Body of pancreas (tissue), 4 donors: ENCODE data around the gene GALNT12. TPM values are rescaled to one million over a fixed set of nuclear protein-coding genes. Genes with fewer than 3 reads are reported as not detected.

ENCODE experiments used
- ATAC-seq: fragments of 150-250 bp; one replicate; pipeline ENCODE4 v1.9.1; 2016
- DNase-seq, 4 donors: peaks; one replicate each; pipeline ENCODE4 v3.0.0-alpha.2; 2019
- H3K27ac ChIP-seq, 4 donors: fragments of 200-600 bp; sonication (generic); 1 replicate in 3 of 4; 2 replicates in 1 of 4; pipeline versions ENCODE4 v1.5.1 to v1.6.1; 2016 to 2019; ENCODE audit warnings: mild to moderate bottlenecking in 1 of 4, mixed read lengths in 1 of 4, moderate library complexity in 1 of 4
- H3K27me3 ChIP-seq, 2 donors: fragments of 200-600 bp; sonication (generic); one replicate each; pipeline ENCODE4 v1.6.0; 2016; ENCODE audit warnings: mild to moderate bottlenecking in 1 of 2
- H3K36me3 ChIP-seq, 2 donors: fragments of 200-600 bp; sonication (generic); replicated peaks in 1 of 2; 2 replicates each; pipeline ENCODE4 v1.5.1; 2016; ENCODE audit warnings: low read depth in 2 of 2; ENCODE audit not compliant: insufficient read depth in 1 of 2
- H3K4me1 ChIP-seq: fragments of 200-600 bp; sonication (generic); one replicate; pipeline ENCODE4 v1.6.0; 2016
- H3K4me3 ChIP-seq, 2 donors: fragments of 200-600 bp; sonication (generic); 1 replicate in 1 of 2; 2 replicates in 1 of 2; pipeline ENCODE4 v1.5.1; 2016 to 2019
- H3K9me3 ChIP-seq, 3 donors: fragments of 200-600 bp; sonication (generic); 1 replicate in 2 of 3; 2 replicates in 1 of 3; pipeline ENCODE4 v1.5.1; 2016
- POLR2A ChIP-seq, 3 donors: fragments of 450-650 bp; IDR thresholded peaks; one replicate each; pipeline ENCODE4 v1.6.1; 2016; ENCODE audit warnings: antibody characterized with exemption in 3 of 3, mild to moderate bottlenecking in 2 of 3
- WGBS, 2 donors: methylation state at CpG; one replicate each; pipeline ENCODE4 v1.1.5; 2017; 5-methylcytosine and 5-hydroxymethylcytosine counted together
- intact Hi-C: fragments of 100-400 bp; cut with DNase I; formaldehyde crosslinking; loops from one replicate; pipeline ENCODE4 v1.15.1; 2023
- total RNA-seq, 2 donors: library from RNA; depleted of rRNA; stranded (reverse); fragments of >200 nt; gene quantifications; one replicate each; pipeline ENCODE4 v1.1.0, GENCODE V29; 2016
- TF ChIP-seq, protein P1 (sequence below), 7 experiments: fragments of 450-650 bp in 4 of 7; fragments of 200-600 bp in 3 of 7; sonication (generic) in 3 of 7; IDR thresholded peaks; one replicate each; pipeline ENCODE4 v1.5.1; 2016 to 2019; ENCODE audit warnings: antibody characterized with exemption in 7 of 7

GALNT12 gene
- total RNA-seq, 2 donors from 2014 or later = 13.0 to 53.1 TPM

DNA sequence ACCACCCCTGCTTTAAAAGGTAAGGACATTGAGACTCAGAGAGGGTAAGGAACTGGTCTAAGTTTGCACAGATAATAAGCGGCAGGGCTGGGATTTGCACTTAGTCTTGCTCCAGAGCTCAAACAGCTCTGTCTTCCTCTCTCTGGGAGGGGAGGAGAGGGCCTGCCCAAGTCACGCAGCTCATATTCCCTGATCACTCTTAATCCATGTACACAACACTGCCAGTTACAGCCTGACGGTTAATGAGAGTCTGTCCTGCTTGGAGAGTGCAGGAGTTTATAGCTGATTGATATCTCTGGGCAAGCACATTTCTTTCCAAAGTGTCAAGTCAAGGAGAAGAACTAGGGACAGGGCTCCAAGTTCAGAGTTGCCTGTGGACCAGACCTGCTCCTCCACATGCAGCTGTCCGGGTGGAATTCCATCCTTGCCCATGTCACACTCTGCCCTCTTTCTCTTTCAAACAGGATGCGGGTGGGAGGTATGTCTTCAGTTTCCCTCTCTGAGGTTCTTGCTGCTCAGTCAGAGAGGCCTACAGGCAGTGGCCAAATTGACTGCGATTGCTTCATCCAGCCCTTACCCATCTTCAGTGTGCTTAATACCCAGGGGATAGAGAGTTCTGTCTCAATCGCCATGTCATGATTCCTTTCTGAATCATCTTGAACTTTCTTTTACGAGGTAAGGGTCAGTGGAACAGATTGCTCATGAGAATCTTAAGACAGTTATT, 54.5 kb downstream of the GALNT12 start:
- DNase-seq (peak in 3 of 4 donors; percentile 24 to 46 (median 30)), ATAC-seq (peak; percentile 50)
- 63 to 79% methylated on average over 8 of the region's 8 CpGs for WGBS, 2 donors
- no peaks in the 10 kb centered on the region for H3K36me3 ChIP-seq
- H3K4me3 ChIP-seq = no peak overlapping the region
- H3K9me3 ChIP-seq = no peaks in the 10 kb centered on the region
- intact Hi-C loops = loop anchor here (5.0 kb wide), 1 partner anchor 135 kb away; no protein-coding TSS in a partner anchor
- H3K4me1 ChIP-seq = peaks cover 29% of the 10 kb centered on the region
- TF ChIP-seq POLR2A (IDR thresholded peaks at IDR 0.05) = no peak
- TF ChIP-seq, protein P1, sequence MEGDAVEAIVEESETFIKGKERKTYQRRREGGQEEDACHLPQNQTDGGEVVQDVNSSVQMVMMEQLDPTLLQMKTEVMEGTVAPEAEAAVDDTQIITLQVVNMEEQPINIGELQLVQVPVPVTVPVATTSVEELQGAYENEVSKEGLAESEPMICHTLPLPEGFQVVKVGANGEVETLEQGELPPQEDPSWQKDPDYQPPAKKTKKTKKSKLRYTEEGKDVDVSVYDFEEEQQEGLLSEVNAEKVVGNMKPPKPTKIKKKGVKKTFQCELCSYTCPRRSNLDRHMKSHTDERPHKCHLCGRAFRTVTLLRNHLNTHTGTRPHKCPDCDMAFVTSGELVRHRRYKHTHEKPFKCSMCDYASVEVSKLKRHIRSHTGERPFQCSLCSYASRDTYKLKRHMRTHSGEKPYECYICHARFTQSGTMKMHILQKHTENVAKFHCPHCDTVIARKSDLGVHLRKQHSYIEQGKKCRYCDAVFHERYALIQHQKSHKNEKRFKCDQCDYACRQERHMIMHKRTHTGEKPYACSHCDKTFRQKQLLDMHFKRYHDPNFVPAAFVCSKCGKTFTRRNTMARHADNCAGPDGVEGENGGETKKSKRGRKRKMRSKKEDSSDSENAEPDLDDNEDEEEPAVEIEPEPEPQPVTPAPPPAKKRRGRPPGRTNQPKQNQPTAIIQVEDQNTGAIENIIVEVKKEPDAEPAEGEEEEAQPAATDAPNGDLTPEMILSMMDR (IDR thresholded peaks at IDR 0.05) = no peak
- no peaks in the 10 kb centered on the region for H3K27me3 ChIP-seq
- H3K27ac ChIP-seq = peak overlapping the region in 1 of 4 donors; percentile 55

DNA sequence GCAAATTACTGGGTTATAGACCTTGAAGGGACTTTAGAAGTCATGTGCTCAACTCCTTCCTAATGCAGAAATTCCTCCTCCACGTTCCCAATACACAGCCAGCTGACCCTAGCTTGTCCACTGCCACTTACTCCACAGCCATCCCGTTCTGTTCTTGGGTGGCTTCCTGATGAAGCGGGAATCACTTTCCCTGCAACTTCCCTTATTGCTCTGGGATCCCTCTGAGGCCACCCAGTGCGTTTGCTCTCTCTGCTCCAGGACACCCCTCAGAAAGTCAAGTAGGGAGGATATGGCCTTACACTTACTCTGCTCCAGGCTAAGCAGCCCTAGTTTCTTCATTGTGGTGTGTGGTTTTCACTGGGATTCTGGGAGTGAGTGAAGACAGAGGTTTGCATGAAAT, 55.5 kb downstream of the GALNT12 start:
- WGBS, 2 donors = 73% methylated on average over 4 of the region's 4 CpGs
- Histone ChIP-seq H3K9me3 (no peaks in the 10 kb centered on the region), H3K27ac (peak overlapping the region in 2 of 4 donors; percentile 26 to 30), H3K4me1 (peaks cover 39% of the 10 kb centered on the region), H3K4me3 (no peak overlapping the region), H3K27me3 (no peaks in the 10 kb centered on the region), H3K36me3 (no peaks in the 10 kb centered on the region)
- TF ChIP-seq POLR2A (IDR thresholded peaks at IDR 0.05) = no peak
- TF ChIP-seq, protein P1 (IDR thresholded peaks at IDR 0.05) = no peak
- intact Hi-C loops = loop anchor here (5.0 kb wide), 1 partner anchor 134 kb away; no protein-coding TSS in a partner anchor
- ATAC-seq = no peak
- DNase-seq = no peak

DNA sequence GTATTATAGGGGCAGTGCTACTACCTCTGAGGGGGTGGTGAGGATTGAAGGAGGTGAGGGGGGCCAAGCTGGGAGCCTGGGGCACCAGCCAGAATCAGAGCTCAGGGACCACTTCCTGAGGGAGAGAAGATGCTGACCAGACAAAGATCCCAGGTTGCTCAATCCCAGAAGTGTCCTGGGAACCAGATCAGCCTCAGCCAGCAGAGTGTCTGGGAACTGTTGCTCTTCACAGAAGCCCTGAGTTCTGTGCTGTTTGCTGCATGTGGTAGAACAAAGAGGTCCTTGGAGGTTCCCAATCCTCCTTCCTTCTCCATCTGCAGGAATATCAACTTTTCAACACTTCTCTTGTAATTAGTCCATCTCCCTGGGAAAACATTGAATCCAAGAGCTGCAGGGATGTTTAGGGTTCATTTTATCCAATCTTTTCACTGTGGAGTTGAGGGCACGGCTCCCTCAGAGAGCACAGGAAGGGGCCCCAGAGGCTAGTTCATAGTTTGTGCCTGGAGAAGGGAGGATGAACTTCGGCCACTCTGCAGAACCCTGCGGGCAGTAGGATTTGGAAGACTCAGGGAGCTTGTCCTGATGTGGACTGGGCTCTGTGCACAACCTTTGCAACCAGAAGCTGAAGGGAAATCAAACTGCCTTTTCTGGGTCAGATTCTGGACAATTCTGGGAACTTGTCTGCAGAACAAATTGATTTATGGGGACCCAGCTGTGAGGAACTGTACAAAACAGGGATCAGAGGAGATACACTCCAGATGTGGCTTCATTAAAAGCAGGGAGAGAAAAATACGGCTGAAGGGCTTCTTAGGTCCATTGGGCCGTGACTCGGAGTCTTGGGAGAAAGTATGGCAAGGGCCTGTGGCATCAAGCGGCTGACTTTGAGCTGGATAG, 57.1 kb downstream of the GALNT12 start:
- Histone ChIP-seq H3K27me3 (no peaks in the 10 kb centered on the region), H3K36me3 (no peaks in the 10 kb centered on the region), H3K27ac (peak overlapping the region in 2 of 4 donors; percentile 38 to 42), H3K4me1 (peaks cover 53% of the 10 kb centered on the region), H3K9me3 (no peaks in the 10 kb centered on the region), H3K4me3 (no peak overlapping the region)
- intact Hi-C loops = loop anchor here (5.0 kb wide), 1 partner anchor 133 kb away; no protein-coding TSS in a partner anchor
- DNase-seq = peak in 2 of 4 donors; percentile 27 to 41
- no peak for TF ChIP-seq POLR2A (IDR thresholded peaks at IDR 0.05)
- TF ChIP-seq, protein P1 (IDR thresholded peaks at IDR 0.05) = no peak
- 91 to 94% methylated on average over 7 of the region's 7 CpGs for WGBS, 2 donors
- no peak for ATAC-seq

DNA sequence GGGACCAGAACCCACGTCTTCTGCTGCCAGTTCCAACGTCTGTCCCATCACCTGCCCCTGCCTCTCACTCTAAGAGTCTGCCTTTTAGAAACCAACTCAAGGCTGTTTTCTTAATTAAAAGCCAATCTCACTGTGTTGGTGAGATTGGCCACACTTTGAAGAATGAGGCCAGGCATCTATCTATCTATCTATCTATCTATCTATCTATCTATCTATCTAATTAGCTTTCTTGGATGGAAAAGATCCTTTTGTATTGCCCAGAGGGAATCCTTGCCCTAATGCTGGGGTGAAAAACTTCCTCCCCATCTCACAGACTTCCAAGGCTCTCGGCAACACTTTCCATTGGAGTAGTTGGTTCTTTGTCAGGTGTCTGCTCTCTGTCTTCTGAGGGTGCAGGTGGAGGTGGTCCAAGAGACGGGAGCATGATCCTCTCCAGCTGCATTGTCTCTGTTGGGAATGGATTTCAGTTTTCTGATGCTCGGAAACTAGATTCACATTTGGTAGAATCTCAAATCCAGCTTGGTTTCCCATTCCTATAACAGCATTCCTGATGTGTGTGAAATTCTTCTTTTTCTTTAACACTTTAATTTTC, 57.9 kb downstream of the GALNT12 start:
- Histone ChIP-seq H3K9me3 (no peaks in the 10 kb centered on the region), H3K4me3 (no peak overlapping the region), H3K27me3 (no peaks in the 10 kb centered on the region), H3K27ac (no peak overlapping the region), H3K36me3 (no peaks in the 10 kb centered on the region), H3K4me1 (peaks cover 58% of the 10 kb centered on the region)
- DNase-seq = no peak
- ATAC-seq = no peak
- intact Hi-C loops = no loop called here
- WGBS, 2 donors = 90 to 91% methylated on average over 5 of the region's 5 CpGs
- TF ChIP-seq, protein P1 (IDR thresholded peaks at IDR 0.05) = no peak
- no peak for TF ChIP-seq POLR2A (IDR thresholded peaks at IDR 0.05)
